Caco-2 (cell line): ENCODE results near the gene DCAF7. TPM values are rescaled to one million over a fixed set of nuclear protein-coding genes. Genes with fewer than 3 reads are reported as not detected.

ENCODE experiments used
- BruUV-seq: library from RNA; stranded (reverse); fragments of 400-500 nt; replicated peaks from 2 replicates; lab custom pipeline; 2021; lab: Mats Ljungman, UMichigan
- CTCF ChIA-PET: fragments of 300-600 bp; sonication (Branson Sonifier 250); formaldehyde crosslinking; loops from one replicate; lab custom pipeline; 2022; ENCODE audit warnings: antibody characterized with exemption; lab: Charles Lee
- POLR2A ChIA-PET: fragments of 300-600 bp; sonication (Branson Sonifier 250); formaldehyde crosslinking; loops from one replicate; lab custom pipeline; 2022; ENCODE audit warnings: antibody characterized with exemption; lab: Charles Lee
- DNase-seq, 2 experiments: peaks; one replicate each; pipeline versions ENCODE4 v3.0.0 to v3.0.0-alpha.2; 2020 to 2022
- H3K27me3 ChIP-seq: replicated peaks from 2 replicates; pipeline ENCODE4 v1.6.0; 2011; ENCODE audit warnings: low read length; ENCODE audit not compliant: control insufficient read depth, insufficient read depth
- H3K36me3 ChIP-seq: 2 replicates; pipeline ENCODE4 v1.5.1; 2011; ENCODE audit warnings: low read length; ENCODE audit not compliant: control insufficient read depth, insufficient read depth
- H3K4me1 ChIP-seq: fragments of 250-450 bp; sonication (Bioruptor Pico); 2 replicates; pipeline ENCODE4 v1.5.1; 2020; ENCODE audit warnings: mild to moderate bottlenecking
- H3K4me3 ChIP-seq: 2 replicates; pipeline ENCODE4 v1.5.1; 2011; ENCODE audit warnings: low read depth, mild to moderate bottlenecking, control low read depth, low read length
- H3K9me3 ChIP-seq: fragments of 250-450 bp; sonication (Bioruptor Pico); 2 replicates; pipeline ENCODE4 v1.5.1; 2020; ENCODE audit warnings: mild to moderate bottlenecking, moderate library complexity
- H3K27ac Mint-ChIP-seq: one replicate; pipeline ENCODE4 v1.8.0; 2022; ENCODE audit warnings: mixed read lengths; ENCODE audit not compliant: unreplicated experiment
- H3K27me3 Mint-ChIP-seq: one replicate; pipeline ENCODE4 v1.8.0; 2022; ENCODE audit warnings: mixed read lengths; ENCODE audit not compliant: insufficient read depth, unreplicated experiment
- H3K36me3 Mint-ChIP-seq: one replicate; pipeline ENCODE4 v1.8.0; 2022; ENCODE audit warnings: mild to moderate bottlenecking, mixed read lengths; ENCODE audit not compliant: insufficient read depth, unreplicated experiment
- H3K4me1 Mint-ChIP-seq: one replicate; pipeline ENCODE4 v1.8.0; 2022; ENCODE audit warnings: low read depth, mixed read lengths; ENCODE audit not compliant: unreplicated experiment
- H3K4me3 Mint-ChIP-seq: one replicate; pipeline ENCODE4 v1.8.0; 2022; ENCODE audit warnings: mild to moderate bottlenecking, moderate library complexity, mixed read lengths; ENCODE audit not compliant: unreplicated experiment
- H3K9me3 Mint-ChIP-seq: one replicate; pipeline ENCODE4 v1.8.0; 2022; ENCODE audit warnings: mixed read lengths; ENCODE audit not compliant: unreplicated experiment
- intact Hi-C: fragments of 100-400 bp; cut with micrococcal nuclease; formaldehyde crosslinking; loops from one replicate; pipeline ENCODE4 v1.10.0; 2022; ENCODE audit not compliant: unreplicated experiment
- total RNA-seq: library from RNA; stranded (reverse); gene quantifications from 2 replicates; pipeline ENCODE4 v1.2.3, GENCODE V29; 2022
- TF ChIP-seq, protein P1 (sequence below), 2 experiments: fragments of 200-600 bp in 1 of 2; IDR thresholded peaks; 1 replicate in 1 of 2; 2 replicates in 1 of 2; pipeline versions ENCODE4 v1.5.1 to v1.8.0; 2011 to 2022; ENCODE audit warnings: antibody characterized with exemption in 1 of 2, control low read depth in 1 of 2, inconsistent platforms in 1 of 2, low read depth in 1 of 2, low read length in 1 of 2, mild to moderate bottlenecking in 1 of 2, moderate library complexity in 1 of 2; ENCODE audit not compliant: insufficient read depth in 1 of 2, severe bottlenecking in 1 of 2, unreplicated experiment in 1 of 2

Gene DCAF7
- total RNA-seq, 1 experiment from 2014 or later, result 94.5 TPM

- no peaks in the 10 kb centered on the region for H3K4me1 Mint-ChIP-seq
- DNase-seq, result no peak
- H3K27me3 ChIP-seq, result no peaks in the 10 kb centered on the region; the same call in 1 of the 2 replicates
- no peak overlapping the region for H3K27ac Mint-ChIP-seq
- no peaks in the 10 kb centered on the region for H3K4me1 ChIP-seq
- peaks cover 22% of the 10 kb centered on the region for H3K27me3 Mint-ChIP-seq
- no TSS peak for BruUV-seq
- H3K36me3 Mint-ChIP-seq, result no peaks in the 10 kb centered on the region
- H3K4me3 Mint-ChIP-seq, result no peak overlapping the region
- intact Hi-C loops, result no loop called here
- TF ChIP-seq, protein P1, sequence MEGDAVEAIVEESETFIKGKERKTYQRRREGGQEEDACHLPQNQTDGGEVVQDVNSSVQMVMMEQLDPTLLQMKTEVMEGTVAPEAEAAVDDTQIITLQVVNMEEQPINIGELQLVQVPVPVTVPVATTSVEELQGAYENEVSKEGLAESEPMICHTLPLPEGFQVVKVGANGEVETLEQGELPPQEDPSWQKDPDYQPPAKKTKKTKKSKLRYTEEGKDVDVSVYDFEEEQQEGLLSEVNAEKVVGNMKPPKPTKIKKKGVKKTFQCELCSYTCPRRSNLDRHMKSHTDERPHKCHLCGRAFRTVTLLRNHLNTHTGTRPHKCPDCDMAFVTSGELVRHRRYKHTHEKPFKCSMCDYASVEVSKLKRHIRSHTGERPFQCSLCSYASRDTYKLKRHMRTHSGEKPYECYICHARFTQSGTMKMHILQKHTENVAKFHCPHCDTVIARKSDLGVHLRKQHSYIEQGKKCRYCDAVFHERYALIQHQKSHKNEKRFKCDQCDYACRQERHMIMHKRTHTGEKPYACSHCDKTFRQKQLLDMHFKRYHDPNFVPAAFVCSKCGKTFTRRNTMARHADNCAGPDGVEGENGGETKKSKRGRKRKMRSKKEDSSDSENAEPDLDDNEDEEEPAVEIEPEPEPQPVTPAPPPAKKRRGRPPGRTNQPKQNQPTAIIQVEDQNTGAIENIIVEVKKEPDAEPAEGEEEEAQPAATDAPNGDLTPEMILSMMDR (IDR thresholded peaks at IDR 0.05; ENCODE audit: insufficient read depth in 1 of 2, low read depth in 1 of 2, low read length in 1 of 2, severe bottlenecking in 1 of 2, unreplicated experiment in 1 of 2), result no peak
- POLR2A ChIA-PET, result no interaction called here
- CTCF ChIA-PET, result no interaction called here
- H3K36me3 ChIP-seq, result no peaks in the 10 kb centered on the region
- H3K9me3 Mint-ChIP-seq, result peaks cover 9% of the 10 kb centered on the region
- H3K9me3 ChIP-seq, result peaks cover 5% of the 10 kb centered on the region; the same call in 1 of the 2 replicates
- H3K4me3 ChIP-seq, result no peak overlapping the region
Measured at GRCh38 chr17:63503341-63503705, 47.0 kb upstream of the DCAF7 start.

DNA sequence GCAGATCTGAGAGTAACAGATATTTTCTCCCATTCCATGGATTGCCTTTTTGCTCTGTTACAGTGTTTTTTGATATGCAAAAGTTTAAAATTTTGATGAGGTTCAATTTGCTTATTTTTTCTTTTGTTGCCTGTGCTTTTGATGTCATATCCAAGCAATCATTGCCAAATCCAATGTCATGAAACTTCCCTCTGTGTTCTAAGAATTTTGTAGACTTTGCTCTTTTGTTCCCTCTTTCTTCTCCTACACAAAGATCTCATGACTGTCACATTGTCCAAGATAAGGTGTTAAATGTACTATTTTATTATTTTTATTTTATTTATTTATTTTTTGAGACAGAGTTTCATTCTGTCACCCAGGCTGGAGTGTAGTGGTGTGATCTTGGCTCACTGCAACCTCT, 46.0 kb upstream of the DCAF7 start:
- CTCF ChIA-PET, result no interaction called here
- Histone ChIP-seq H3K27me3 (no peaks in the 10 kb centered on the region; the same call in 1 of the 2 replicates), H3K9me3 (peaks cover 5% of the 10 kb centered on the region; the same call in 1 of the 2 replicates), H3K36me3 (no peaks in the 10 kb centered on the region), H3K4me1 (no peaks in the 10 kb centered on the region), H3K4me3 (no peak overlapping the region)
- H3K27ac Mint-ChIP-seq, result no peak overlapping the region
- TF ChIP-seq, protein P1 (IDR thresholded peaks at IDR 0.05; ENCODE audit: insufficient read depth in 1 of 2, low read depth in 1 of 2, low read length in 1 of 2, severe bottlenecking in 1 of 2, unreplicated experiment in 1 of 2), result no peak
- no TSS peak for BruUV-seq
- intact Hi-C loops, result no loop called here
- POLR2A ChIA-PET, result no interaction called here
- H3K27me3 Mint-ChIP-seq, result peaks cover 24% of the 10 kb centered on the region
- H3K9me3 Mint-ChIP-seq, result peaks cover 9% of the 10 kb centered on the region
- H3K36me3 Mint-ChIP-seq, result no peaks in the 10 kb centered on the region
- no peaks in the 10 kb centered on the region for H3K4me1 Mint-ChIP-seq
- no peak overlapping the region for H3K4me3 Mint-ChIP-seq
- no peak for DNase-seq

GRCh38 chr17:63505341-63505740, 44.9 kb upstream of the DCAF7 start:
- Mint-ChIP-seq H3K36me3 (no peaks in the 10 kb centered on the region), H3K27ac (no peak overlapping the region), H3K27me3 (peaks cover 26% of the 10 kb centered on the region), H3K9me3 (peaks cover 9% of the 10 kb centered on the region), H3K4me1 (no peaks in the 10 kb centered on the region), H3K4me3 (no peak overlapping the region)
- Histone ChIP-seq H3K9me3 (peaks cover 5% of the 10 kb centered on the region; the same call in 1 of the 2 replicates), H3K4me3 (no peak overlapping the region), H3K36me3 (no peaks in the 10 kb centered on the region), H3K27me3 (no peaks in the 10 kb centered on the region; the same call in 1 of the 2 replicates), H3K4me1 (no peaks in the 10 kb centered on the region)
- BruUV-seq, result no TSS peak
- CTCF ChIA-PET, result no interaction called here
- intact Hi-C loops, result no loop called here
- DNase-seq, result no peak
- POLR2A ChIA-PET, result no interaction called here
- TF ChIP-seq, protein P1 (IDR thresholded peaks at IDR 0.05; ENCODE audit: insufficient read depth in 1 of 2, low read depth in 1 of 2, low read length in 1 of 2, severe bottlenecking in 1 of 2, unreplicated experiment in 1 of 2), result no peak
